Inflammatory macrophage (primary cell): ENCODE results near the gene RAB31.
"Not testable (repeated sequence)": the region's sequence is repeated elsewhere in the genome, so short reads cannot be mapped to it uniquely, and the experiment has no call there.

Experiments used
- DNase-seq, 2 donors: peaks; one replicate each; pipeline ENCODE4 v3.0.0-alpha.2; 2020 to 2022

The RAB31 gene

DNA sequence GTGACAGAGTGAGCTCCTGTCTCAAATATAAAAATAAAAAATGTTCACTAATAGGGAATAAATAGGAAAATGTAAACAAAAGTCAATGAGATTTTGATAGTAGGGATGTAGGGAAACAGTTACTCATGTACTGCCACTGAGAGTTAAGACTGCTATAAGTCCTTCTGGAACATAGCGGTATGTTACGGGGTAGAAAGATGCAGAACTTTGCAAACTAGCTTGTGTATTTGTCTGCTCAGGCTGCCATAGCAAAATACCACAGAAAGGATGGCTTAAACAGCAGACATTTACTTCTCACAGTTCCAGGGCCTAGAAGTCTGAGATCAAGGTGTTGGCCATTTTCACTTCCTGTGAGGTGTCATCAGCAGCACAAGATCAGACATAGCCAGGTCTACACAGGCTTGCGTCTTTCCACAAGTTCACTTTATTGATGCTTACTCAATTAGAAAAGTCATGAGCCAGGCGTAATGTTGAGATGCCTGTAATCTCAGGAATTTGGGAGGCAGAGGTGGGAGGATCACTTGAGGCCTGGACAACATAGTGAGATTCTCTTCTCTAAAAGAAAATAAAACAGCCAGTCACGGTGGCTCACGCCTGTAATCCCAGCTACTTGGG lies 186.5 kb downstream of the RAB31 start:
- DNase-seq, result no peak

- no peak for DNase-seq
Measured at GRCh38 chr18:9897129-9897528, 189.0 kb downstream of the RAB31 start.

GRCh38 chr18:9897787-9898291 lies 189.7 kb downstream of the RAB31 start:
- not testable (repeated sequence) for DNase-seq

DNA sequence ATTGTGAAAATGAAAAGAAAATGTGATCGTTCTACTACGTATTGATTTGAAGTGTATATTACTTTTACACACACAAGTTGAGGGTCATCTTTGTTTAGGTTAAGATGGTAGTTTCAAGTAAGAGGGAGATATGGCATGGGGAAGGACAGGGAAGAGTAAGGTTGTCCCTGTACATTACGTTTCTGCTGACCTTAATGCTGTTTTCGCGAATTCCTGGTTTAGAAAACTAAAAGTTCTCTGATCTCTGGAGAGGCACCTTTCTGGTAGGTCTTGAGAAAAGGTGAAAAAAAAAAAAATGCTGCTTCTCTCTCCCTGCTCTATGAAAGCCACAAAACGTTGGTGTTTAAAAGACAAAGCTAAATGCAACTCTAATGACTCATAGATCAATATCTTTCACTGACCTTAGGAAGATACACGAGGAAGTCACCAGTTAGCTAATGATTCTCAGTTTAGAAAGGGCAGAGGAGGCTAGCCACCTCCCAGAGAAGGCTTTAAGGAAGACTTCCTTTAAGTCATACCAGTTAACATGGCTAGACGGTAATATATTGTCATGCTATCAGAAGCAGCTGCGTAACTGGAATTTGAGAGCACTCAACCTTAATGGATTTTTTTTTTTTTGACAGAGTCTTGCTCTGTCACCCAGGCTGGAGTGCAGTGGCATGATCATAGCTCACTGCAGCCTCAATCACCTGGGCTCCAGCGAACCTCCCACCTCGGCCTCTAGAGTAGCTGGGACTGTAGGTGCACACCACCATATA lies 190.9 kb downstream of the RAB31 start:
- peak; percentile 73 to 84 for DNase-seq

- DNase-seq, result not testable (repeated sequence)
Measured at GRCh38 chr18:9899550-9899930, 191.4 kb downstream of the RAB31 start.

- DNase-seq, result no peak
Measured at GRCh38 chr18:9900699-9901098, 192.6 kb downstream of the RAB31 start.

DNA sequence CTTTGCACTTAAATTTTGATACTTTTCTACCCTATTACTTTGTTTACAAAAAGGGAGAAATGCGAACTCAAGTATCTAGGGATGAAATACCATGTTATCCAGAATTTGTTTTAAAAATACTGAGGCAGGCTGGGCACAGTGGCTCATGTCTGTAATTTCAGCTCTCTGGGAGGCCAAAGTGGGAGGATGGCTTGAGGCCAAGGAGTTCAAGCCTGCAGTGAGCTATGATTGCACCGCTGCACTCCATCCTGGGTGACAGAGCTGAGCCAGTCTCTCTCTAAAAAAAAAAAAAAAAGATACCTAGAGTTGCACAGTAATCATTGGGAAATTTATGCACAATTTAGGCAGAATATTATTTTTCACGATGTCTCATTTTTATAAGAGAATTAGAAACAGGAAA lies 193.3 kb downstream of the RAB31 start:
- peak in 1 of 2 donors; percentile 36 for DNase-seq

DNA sequence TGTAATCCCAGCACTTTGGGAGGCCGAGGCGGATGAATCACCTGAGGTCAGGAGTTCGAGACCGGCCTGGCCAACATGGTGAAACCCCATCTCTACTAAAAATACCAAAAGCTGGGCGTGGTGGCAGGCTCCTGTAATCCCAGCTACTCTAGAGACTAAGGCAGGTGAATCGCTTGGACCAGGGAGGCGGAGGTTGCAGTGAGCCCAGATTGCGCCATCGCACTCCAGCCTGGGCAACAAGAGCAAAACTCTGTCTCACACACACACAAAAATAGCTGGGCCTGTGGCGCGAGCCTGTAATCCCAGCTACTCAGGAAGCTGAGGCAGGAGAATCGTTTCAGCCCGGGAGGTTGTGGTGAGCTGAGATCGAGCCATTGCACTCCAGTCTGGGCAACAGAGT lies 194.2 kb downstream of the RAB31 start:
- not testable (repeated sequence) for DNase-seq

DNA sequence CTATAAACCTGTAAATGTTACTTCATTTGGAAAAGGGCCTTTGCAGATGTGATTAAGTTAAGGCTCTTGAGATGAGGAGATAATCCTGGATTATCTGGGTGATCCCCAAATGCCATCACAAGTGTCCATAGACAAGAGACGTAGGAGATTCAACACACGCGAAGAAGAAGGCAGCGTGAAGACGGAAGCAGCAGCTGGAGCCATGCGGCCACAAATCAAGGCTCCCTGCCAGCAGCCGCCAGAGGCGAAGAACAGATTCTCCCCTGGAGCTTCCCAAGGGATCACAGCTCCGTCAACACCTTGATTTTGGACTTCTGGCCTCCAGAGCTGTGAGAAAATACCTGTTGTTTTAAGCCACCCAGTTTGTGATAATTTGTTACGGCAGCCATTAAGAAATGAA lies 194.7 kb downstream of the RAB31 start:
- no peak for DNase-seq

DNA sequence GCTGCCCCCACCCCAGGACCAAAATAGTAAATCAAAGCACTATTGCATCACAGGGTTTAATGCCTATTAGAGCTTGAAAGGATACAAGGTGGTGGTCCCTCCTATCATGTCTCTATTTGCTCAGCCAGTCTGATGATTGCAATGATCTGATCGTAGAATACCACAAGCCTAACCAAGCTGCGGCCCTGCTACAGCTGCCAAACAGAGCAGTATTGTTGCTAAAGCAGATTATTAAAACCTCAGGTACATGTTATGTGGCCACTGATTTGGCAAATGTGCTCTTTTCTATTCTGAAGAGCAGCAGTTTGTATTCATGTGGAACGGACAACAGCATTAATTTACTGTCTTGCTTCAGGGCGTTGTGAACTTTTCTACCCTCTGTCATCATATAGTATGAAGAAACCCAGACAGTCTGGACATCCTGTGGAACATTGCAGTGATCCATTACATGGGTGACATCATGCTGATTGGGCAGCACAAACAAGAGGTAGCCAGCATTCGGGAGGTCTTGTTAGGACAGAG lies 197.4 kb downstream of the RAB31 start:
- peak; percentile 24 to 46 for DNase-seq

GRCh38 chr18:9906481-9906880 lies 198.4 kb downstream of the RAB31 start:
- DNase-seq, result peak; percentile 23 to 51

- DNase-seq, result no peak
Measured at GRCh38 chr18:9907867-9908266, 199.8 kb downstream of the RAB31 start.

DNA sequence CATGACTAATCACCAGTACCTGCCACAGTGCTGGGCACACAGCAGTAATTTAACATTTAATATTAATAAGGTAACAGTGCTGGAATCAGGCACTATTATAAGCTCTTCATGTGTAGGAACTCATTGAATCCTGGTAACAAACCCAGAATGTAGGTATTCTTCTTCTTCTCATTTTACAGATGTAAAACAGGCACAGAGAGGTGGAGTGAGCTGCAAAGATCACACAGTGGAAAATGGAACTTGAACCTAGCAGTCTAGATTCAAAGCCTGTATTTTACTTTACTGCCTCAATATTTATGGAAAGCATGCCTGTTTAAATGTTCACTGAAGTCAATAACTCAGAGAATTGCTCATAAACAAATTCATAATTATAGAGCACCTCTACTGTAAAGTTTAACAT lies 202.0 kb downstream of the RAB31 start:
- DNase-seq, result no peak

DNA sequence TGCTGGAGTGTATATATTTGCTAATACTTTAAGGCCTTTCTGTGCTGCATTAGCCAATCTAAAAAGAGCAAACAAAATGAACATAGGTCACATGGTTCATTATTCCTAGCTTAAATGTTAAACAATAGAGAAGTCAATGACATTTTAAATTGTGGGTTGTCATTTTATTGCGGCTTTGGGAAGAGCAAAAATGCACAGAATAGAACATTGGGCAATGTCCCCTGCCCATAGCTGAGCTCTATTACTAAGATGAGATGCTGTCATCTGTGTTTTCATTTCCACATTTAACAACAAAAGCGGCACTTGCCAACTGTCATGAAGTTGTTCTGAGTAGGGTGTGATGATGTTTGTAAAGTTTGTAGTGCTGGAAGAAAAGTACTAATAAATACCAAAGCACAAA lies 202.6 kb downstream of the RAB31 start:
- DNase-seq, result peak; percentile 90 to 94

GRCh38 chr18:9911226-9911625 lies 203.1 kb downstream of the RAB31 start:
- no peak for DNase-seq
